NK-92 treated with Interleukin-12 subunit alpha and Interleukin-12 subunit beta, amount 100 ng/mL, for 24 hours (cell line): ENCODE results near the gene MED25.

Source experiments
- DNase-seq: peaks from one replicate; lab custom pipeline; 2025; lab: John Stamatoyannopoulos, UW

Gene MED25

GRCh38 chr19:49858088-49858985 lies 40.2 kb downstream of the MED25 start:
- DNase-seq, result no peak

GRCh38 chr19:49859682-49860335 lies 41.7 kb downstream of the MED25 start:
- DNase-seq, result no peak

- DNase-seq, result no peak
These were observed 42.4 kb downstream of the MED25 start for GRCh38 chr19:49860336-49861102.

DNA sequence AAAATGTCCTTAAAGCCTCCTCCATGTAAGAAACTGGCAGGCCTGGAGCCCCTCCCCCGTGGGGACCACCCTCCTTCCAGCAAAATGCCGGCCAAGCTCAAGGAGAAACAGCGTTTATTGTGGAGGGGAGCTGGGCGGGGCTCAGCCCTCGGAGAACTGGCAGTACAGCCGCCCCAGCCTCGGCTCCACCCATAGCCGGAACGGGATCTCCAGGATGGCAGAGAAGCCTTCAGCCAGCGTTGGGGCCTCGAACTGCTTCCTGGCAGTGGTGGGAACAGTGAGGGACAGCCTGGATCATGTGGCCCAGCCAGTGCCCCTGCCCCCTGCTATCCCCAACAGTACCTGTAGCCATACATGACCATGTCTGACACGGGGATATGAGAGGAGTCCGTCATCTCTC lies 43.0 kb downstream of the MED25 start:
- no peak for DNase-seq

- DNase-seq, result no peak
These were observed 43.7 kb downstream of the MED25 start for GRCh38 chr19:49861541-49862378.

GRCh38 chr19:49862391-49863253 lies 44.5 kb downstream of the MED25 start:
- no peak for DNase-seq

DNA sequence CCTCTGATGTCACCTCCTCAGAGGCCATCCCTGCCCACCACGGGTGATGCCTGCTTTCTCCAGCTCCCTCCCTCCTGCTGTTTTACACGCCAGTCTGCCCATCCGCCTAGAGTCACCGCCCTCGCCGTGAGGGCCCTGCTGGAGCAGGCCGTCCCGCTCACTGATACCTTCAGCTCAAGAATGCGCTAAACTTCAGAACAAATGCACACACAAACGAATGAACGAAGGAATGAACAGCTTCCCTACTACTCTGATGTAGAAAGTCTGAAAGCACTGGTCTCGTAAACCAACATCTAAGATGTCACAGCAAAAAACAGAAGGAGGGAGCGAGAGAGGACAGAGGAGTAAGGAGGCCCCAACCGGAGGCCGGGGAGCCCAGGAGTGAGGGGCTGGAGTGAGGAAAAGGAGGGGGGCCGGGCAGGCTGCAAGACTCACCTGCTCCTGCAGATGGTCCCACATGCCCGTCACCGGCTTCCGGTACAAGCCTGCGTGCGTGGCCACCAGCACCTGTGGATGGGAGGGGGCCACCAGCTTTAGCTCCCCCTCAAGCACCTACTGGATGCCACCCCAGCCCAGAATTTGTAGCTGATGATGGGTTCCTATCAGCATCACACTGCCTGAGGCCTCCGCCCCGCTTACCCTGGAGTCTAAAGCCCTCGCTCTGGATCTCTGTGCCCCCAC lies 45.3 kb downstream of the MED25 start:
- DNase-seq, result no peak

DNA sequence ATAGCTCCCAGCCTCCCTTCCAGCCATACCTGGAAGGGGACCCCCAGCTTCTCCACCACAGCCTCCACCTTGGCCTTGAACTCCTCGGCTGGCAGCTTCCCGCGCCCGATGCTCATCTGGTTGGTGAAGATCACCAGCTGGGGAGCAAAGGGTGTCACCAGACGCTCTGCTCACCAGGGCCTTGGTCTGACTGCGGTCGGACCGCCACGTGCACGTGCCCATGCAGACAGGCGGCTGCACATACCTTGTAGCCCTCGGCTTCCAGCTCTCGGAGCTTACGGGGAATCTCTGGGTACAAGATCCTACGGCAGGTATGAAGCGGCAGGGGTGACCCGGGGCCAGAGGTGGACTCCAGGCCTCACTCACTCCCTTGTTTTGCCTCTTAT lies 45.8 kb downstream of the MED25 start:
- no peak for DNase-seq

GRCh38 chr19:49864890-49865289 lies 46.8 kb downstream of the MED25 start:
- DNase-seq, result no peak

- DNase-seq, result peak; percentile 97
These were observed 49.1 kb downstream of the MED25 start, which contains the start of gene PNKP for GRCh38 chr19:49866933-49867782. Gene PNKP (minus strand): TSS chr19:49867576. CDS start chr19:49867204, 372 bp downstream.

GRCh38 chr19:49869009-49869483 lies 51.0 kb downstream of the MED25 start:
- DNase-seq, result no peak

GRCh38 chr19:49869484-49870308 lies 51.6 kb downstream of the MED25 start:
- peak; percentile 92 for DNase-seq

- DNase-seq, result no peak
These were observed 52.3 kb downstream of the MED25 start for GRCh38 chr19:49870309-49870901.

DNA sequence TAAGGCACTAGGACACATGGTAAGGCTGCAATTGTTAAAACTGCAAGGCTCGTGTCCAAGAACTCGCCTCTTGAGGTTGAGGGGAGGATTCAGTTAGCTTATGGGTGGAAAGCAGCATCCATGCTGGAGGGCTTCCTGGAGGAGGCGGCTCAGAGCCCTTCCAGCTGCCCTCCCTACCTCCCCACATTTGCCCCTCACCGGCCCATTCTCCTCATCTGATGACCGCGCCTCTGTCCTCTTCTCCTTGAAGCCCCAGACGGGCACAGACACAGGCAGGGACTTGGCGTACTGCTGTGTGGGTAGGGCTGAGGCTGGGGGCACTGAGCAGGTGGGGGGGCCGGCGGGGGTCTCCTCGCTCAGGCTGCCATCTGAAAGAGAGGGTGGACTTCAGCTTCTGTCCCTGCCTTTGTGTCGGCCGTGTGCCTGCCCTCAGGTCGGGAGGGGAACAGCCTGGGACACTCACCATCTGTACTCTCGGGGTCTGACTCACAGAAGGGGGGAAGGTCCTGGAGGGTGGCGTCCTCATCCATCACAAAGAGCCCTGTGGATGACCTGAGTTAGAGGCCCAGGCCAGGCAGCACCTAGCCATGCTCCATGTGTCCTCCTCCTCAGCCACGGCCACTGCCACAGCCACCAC lies 53.4 kb downstream of the MED25 start:
- no peak for DNase-seq

DNA sequence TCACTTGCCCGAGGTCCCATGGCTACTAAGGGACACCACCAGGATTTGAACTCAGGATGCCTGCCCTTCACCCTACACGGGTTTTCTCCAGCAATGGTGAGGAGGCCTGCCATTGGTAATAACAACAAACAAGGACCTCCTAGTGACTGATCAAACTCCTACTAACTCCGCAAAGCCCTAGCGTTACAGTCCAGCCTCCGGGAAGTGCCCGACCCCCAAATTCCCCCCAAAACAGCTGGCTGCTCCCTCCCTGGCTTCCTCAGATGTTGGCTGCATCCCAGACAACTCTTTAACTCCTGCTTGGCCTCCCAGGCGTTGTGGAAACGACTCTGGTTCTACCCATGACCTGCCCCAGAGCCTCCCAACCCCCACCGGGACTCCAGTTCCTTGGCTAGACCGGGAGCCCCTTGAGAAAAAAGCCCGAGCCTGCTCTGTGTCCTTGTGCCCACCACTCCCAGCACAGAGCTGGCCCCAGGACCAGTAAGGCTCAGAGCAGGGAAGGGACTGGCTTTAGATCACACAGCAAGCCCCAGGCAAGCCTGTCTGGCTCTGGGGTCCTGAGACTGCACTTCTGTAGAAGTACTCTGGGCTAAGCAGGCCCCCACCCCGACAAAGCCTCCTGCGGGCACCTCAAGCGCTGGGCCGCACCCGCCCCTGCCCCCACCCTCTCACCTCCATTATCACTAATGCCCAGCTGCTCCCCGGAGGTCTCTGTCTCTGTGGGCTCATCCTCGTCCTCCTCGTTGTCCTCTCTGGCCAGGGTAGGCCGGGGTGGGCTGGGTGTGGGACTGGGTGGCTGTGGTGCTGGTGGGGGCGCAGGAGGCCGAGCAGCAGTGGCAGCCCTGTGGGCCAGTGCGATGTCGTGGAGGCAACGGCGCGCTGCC lies 54.4 kb downstream of the MED25 start:
- no peak for DNase-seq

DNA sequence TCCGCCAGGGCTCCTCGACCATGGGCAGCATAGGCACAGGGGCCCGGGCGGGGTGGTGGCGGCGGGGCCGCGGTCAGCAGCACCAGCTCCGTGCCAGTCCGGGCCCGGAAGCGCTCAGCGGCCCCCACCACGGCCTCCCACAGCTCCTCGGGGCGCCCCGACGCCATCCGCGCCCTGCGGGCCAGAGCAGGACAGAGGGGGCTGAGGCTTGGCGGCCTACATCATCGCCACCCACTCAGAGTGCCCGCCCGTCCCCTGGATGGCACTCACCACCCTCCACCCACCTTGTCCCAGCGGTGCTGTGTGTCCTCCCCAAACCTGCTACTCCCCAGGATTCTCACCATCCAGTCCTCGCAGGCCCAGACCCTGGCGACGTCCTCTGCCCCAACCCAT lies 55.0 kb downstream of the MED25 start:
- no peak for DNase-seq
